OCI-LY7 (cell line): ENCODE results near the gene ALK. TPM values are rescaled to one million over a fixed set of nuclear protein-coding genes. Genes with fewer than 3 reads are reported as not detected.

ENCODE experiments used
- BruUV-seq: library from RNA; stranded (reverse); fragments of 400-500 nt; replicated peaks from 2 replicates; lab custom pipeline; 2021; lab: Mats Ljungman, UMichigan
- CTCF ChIA-PET: fragments of 300-600 bp; sonication (Branson Sonifier 250); formaldehyde crosslinking; loops from one replicate; lab custom pipeline; 2022; ENCODE audit warnings: antibody characterized with exemption; ENCODE audit not compliant: unreplicated experiment; lab: Charles Lee
- POLR2A ChIA-PET: fragments of 300-600 bp; sonication (Branson Sonifier 250); formaldehyde crosslinking; loops from one replicate; lab custom pipeline; 2022; ENCODE audit warnings: antibody characterized with exemption; lab: Charles Lee
- DNase-seq: peaks from one replicate; pipeline ENCODE4 v3.0.0-alpha.2; 2015; ENCODE audit warnings: low spot score
- H2AFZ ChIP-seq: fragments of 200-600 bp; sonication (generic), shearing (Covaris generic); 2 replicates; pipeline ENCODE4 v1.6.1; 2014; ENCODE audit warnings: mild to moderate bottlenecking, antibody characterized with exemption, low read length, moderate library complexity
- H3K27ac ChIP-seq: fragments of 200-600 bp; sonication (generic); 2 replicates; pipeline ENCODE4 v1.5.1; 2014; ENCODE audit warnings: mixed run types, low read depth, mild to moderate bottlenecking, moderate library complexity, low read length, inconsistent platforms; ENCODE audit not compliant: poor library complexity, severe bottlenecking
- H3K36me3 ChIP-seq: fragments of 200-600 bp; sonication (generic); 2 replicates; pipeline ENCODE4 v1.6.1; 2014; ENCODE audit warnings: mild to moderate bottlenecking, antibody characterized with exemption, low read length, moderate library complexity, mixed read lengths; ENCODE audit not compliant: insufficient read depth
- H3K4me1 ChIP-seq: fragments of 200-600 bp; sonication (generic); 2 replicates; pipeline ENCODE4 v1.5.1; 2014; ENCODE audit warnings: mild to moderate bottlenecking, low read length; ENCODE audit not compliant: insufficient read depth, poor library complexity, severe bottlenecking
- H3K4me2 ChIP-seq: fragments of 200-600 bp; sonication (generic); 2 replicates; pipeline ENCODE4 v1.6.1; 2014; ENCODE audit warnings: mild to moderate bottlenecking, low read length
- H3K4me3 ChIP-seq: fragments of 200-600 bp; sonication (generic); 2 replicates; pipeline ENCODE4 v1.5.1; 2014; ENCODE audit warnings: mild to moderate bottlenecking, low read depth, low read length; ENCODE audit not compliant: poor library complexity, severe bottlenecking
- H3K79me2 ChIP-seq: fragments of 200-600 bp; sonication (generic); 2 replicates; pipeline ENCODE4 v1.6.1; 2016; ENCODE audit warnings: low read depth, mild to moderate bottlenecking, low read length, moderate library complexity, mixed read lengths; ENCODE audit not compliant: insufficient read depth
- H3K9me2 ChIP-seq: fragments of 200-600 bp; sonication (generic); 2 replicates; pipeline ENCODE4 v1.6.1; 2016; ENCODE audit warnings: mild to moderate bottlenecking, low read length, mixed read lengths; ENCODE audit not compliant: insufficient read depth
- H3K9me3 ChIP-seq: fragments of 200-600 bp; sonication (generic); 2 replicates; pipeline ENCODE4 v1.6.1; 2014; ENCODE audit warnings: mild to moderate bottlenecking, mixed run types, low read length, mixed read lengths
- H4K20me1 ChIP-seq: fragments of 200-600 bp; sonication (generic); 2 replicates; pipeline ENCODE4 v1.6.1; 2014; ENCODE audit warnings: mild to moderate bottlenecking, antibody characterized with exemption, low read length, moderate library complexity, mixed read lengths; ENCODE audit not compliant: insufficient read depth
- CTCF ChIP-seq: fragments of 200-600 bp; sonication (generic); conservative IDR thresholded peaks from 2 replicates; pipeline ENCODE4 v1.5.1; 2014; ENCODE audit warnings: mild to moderate bottlenecking, antibody characterized with exemption, low read length, moderate library complexity, mixed read lengths
- EZH2phosphoT487 ChIP-seq: fragments of 200-600 bp; sonication (generic); IDR thresholded peaks from 2 replicates; pipeline ENCODE4 v1.6.1; 2018; ENCODE audit warnings: low read depth, borderline replicate concordance, mild to moderate bottlenecking, mixed run types, antibody characterized with exemption, low read length, moderate library complexity, mixed read lengths
- intact Hi-C: fragments of 100-400 bp; cut with micrococcal nuclease; formaldehyde crosslinking; loops from one replicate; pipeline ENCODE4 v1.10.0; 2022; ENCODE audit not compliant: unreplicated experiment
- total RNA-seq, 2 experiments: library from RNA; depleted of rRNA in 1 of 2; stranded (reverse); fragments of >200 nt in 1 of 2; shearing (Covaris generic) in 1 of 2; gene quantifications; 2 replicates each; pipeline ENCODE4 v1.2.3, GENCODE V29; 2014 to 2022

The ALK gene
- total RNA-seq, 2 experiments from 2014 or later, result 0.09 TPM; not detected in 1

DNA sequence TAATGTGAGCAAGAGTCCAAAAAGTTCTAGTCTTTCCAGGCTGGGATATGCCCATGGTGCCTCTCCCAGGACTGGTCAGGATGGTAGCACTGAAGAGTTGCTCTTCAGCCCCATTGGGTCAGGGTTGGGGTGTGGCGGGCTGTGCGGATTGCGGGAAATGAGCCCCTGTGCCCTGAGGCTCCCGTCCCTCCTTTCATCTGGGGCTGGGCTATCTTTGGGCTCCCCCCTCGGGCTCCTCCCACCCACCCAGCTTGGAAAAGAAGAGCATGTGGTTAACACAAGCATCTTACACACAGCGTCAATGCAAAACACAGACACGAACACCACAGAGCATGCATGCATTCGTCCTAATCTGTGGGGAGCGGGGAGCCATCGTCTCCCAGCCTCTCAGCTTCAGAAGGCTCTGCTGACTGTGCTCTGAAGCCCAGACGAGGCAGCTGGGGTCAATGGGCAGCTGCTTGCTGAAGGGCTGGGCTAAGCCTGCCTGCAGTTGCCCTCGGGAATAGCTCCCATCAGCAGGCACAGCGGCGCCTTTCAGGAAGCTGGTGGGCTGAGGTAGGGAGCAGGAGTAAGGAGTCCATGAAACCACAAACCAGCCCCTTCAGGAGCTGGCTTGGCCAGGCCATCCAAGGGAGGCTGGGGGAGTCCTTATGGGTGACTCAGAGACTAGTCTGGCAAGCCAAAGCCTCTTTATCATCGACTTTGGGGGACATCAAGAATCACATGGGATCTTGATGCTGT lies 693.3 kb downstream of the ALK start:
- no peaks in the 10 kb centered on the region for H3K9me3 ChIP-seq
- ChIA-PET POLR2A (no interaction called here), CTCF (no interaction called here)
- no peaks in the 10 kb centered on the region for H3K9me2 ChIP-seq
- no peak overlapping the region for H3K4me2 ChIP-seq
- BruUV-seq, result no TSS peak
- H3K4me3 ChIP-seq, result no peak overlapping the region
- no peaks in the 10 kb centered on the region for H3K36me3 ChIP-seq
- no peaks in the 10 kb centered on the region for H3K79me2 ChIP-seq
- no peak overlapping the region for H3K27ac ChIP-seq
- no peak for DNase-seq
- no peaks in the 10 kb centered on the region for H4K20me1 ChIP-seq
- TF ChIP-seq EZH2phosphoT487 (no peak), CTCF (no peak)
- H2AFZ ChIP-seq, result no peak overlapping the region
- intact Hi-C loops, result no loop called here
- H3K4me1 ChIP-seq, result no peaks in the 10 kb centered on the region

- no peak for TF ChIP-seq CTCF
- no peak for TF ChIP-seq EZH2phosphoT487
- CTCF ChIA-PET, result no interaction called here
Observed at GRCh38 chr2:29226808-29227207, 694.6 kb downstream of the ALK start.

GRCh38 chr2:29226375-29226774 lies 695.0 kb downstream of the ALK start:
- Histone ChIP-seq H3K9me2 (no peaks in the 10 kb centered on the region), H3K36me3 (no peaks in the 10 kb centered on the region), H3K27ac (no peak overlapping the region), H3K4me1 (no peaks in the 10 kb centered on the region), H4K20me1 (no peaks in the 10 kb centered on the region), H3K4me3 (no peak overlapping the region), H2AFZ (no peak overlapping the region), H3K9me3 (no peaks in the 10 kb centered on the region), H3K4me2 (no peak overlapping the region), H3K79me2 (no peaks in the 10 kb centered on the region)
- ChIA-PET CTCF (no interaction called here), POLR2A (no interaction called here)
- DNase-seq, result no peak
- no peak for TF ChIP-seq CTCF
- no peak for TF ChIP-seq EZH2phosphoT487
- no TSS peak for BruUV-seq
- intact Hi-C loops, result no loop called here

More at GRCh38 chr2:29226808-29227207, 694.6 kb downstream of the ALK start:
- POLR2A ChIA-PET, result no interaction called here
- Histone ChIP-seq H3K79me2 (no peaks in the 10 kb centered on the region), H3K4me3 (no peak overlapping the region), H3K9me2 (no peaks in the 10 kb centered on the region), H3K36me3 (no peaks in the 10 kb centered on the region), H4K20me1 (no peaks in the 10 kb centered on the region), H3K9me3 (no peaks in the 10 kb centered on the region), H3K4me1 (no peaks in the 10 kb centered on the region), H3K4me2 (no peak overlapping the region), H3K27ac (no peak overlapping the region), H2AFZ (no peak overlapping the region)
- intact Hi-C loops, result no loop called here
- BruUV-seq, result no TSS peak
- no peak for DNase-seq
